Liver (tissue), 9 donors: ENCODE data around the gene NTNG1. TPM values are rescaled to one million over a fixed set of nuclear protein-coding genes. Genes with fewer than 3 reads are reported as not detected.

Source experiments
- DNase-seq: peaks from one replicate; pipeline ENCODE4 v3.0.0-alpha.2; 2017; ENCODE audit warnings: low spot score
- H3K27ac ChIP-seq, 2 donors: one replicate each; pipeline ENCODE4 v1.7.0; 2013; ENCODE audit warnings: inconsistent platforms in 2 of 2, low read length in 2 of 2, control low read depth in 1 of 2, low read depth in 1 of 2, mild to moderate bottlenecking in 1 of 2
- H3K27me3 ChIP-seq, 4 donors: one replicate each; pipeline versions ENCODE4 v1.6.1 to v1.7.0; 2013; ENCODE audit warnings: low read length in 3 of 4, inconsistent platforms in 1 of 4, mild to moderate bottlenecking in 1 of 4, moderate library complexity in 1 of 4; ENCODE audit not compliant: control insufficient read depth in 4 of 4, insufficient read depth in 4 of 4
- H3K36me3 ChIP-seq, 4 donors: one replicate each; pipeline versions ENCODE4 v1.6.1 to v1.7.0; 2013; ENCODE audit warnings: low read length in 3 of 4, mild to moderate bottlenecking in 3 of 4, low read depth in 1 of 4, moderate library complexity in 1 of 4; ENCODE audit not compliant: control insufficient read depth in 4 of 4, insufficient read depth in 3 of 4
- H3K4me1 ChIP-seq, 4 donors: one replicate each; pipeline versions ENCODE4 v1.6.1 to v1.7.0; 2013; ENCODE audit warnings: low read length in 3 of 4, mild to moderate bottlenecking in 3 of 4, moderate library complexity in 1 of 4; ENCODE audit not compliant: control insufficient read depth in 4 of 4, insufficient read depth in 4 of 4
- H3K4me3 ChIP-seq, 3 donors: one replicate each; pipeline versions ENCODE4 v1.6.1 to v1.7.0; 2013; ENCODE audit warnings: low read length in 3 of 3, control low read depth in 1 of 3, low read depth in 1 of 3, mild to moderate bottlenecking in 1 of 3
- H3K9ac ChIP-seq, 2 donors: one replicate each; pipeline ENCODE4 v1.7.0; 2013; ENCODE audit warnings: low read length in 2 of 2, mild to moderate bottlenecking in 2 of 2, moderate library complexity in 2 of 2, control low read depth in 1 of 2, low read depth in 1 of 2
- H3K9me3 ChIP-seq, 4 donors: one replicate each; pipeline versions ENCODE4 v1.6.1 to v1.7.0; 2013; ENCODE audit warnings: low read length in 3 of 4; ENCODE audit not compliant: control insufficient read depth in 4 of 4
- ATF3 ChIP-seq: IDR thresholded peaks from 2 replicates; pipeline ENCODE4 v1.6.1; 2016; ENCODE audit warnings: antibody characterized with exemption
- CTCF ChIP-seq: fragments of 150-350 bp; IDR thresholded peaks from 2 replicates; pipeline ENCODE4 v1.5.1; 2017; ENCODE audit warnings: improper control_type of control experiment, low read depth, low read length; ENCODE audit not compliant: missing input control
- EGR1 ChIP-seq, 2 donors: IDR thresholded peaks; 2 replicates each; pipeline ENCODE4 v1.6.1; 2016 to 2018; ENCODE audit warnings: antibody characterized with exemption in 2 of 2, low read depth in 2 of 2
- FOXA1 ChIP-seq: IDR thresholded peaks from 2 replicates; pipeline ENCODE4 v1.6.1; 2016; ENCODE audit warnings: antibody characterized with exemption
- FOXA2 ChIP-seq: IDR thresholded peaks from 2 replicates; pipeline ENCODE4 v1.6.1; 2016; ENCODE audit warnings: antibody characterized with exemption
- HNF4A ChIP-seq, 2 donors: conservative IDR thresholded peaks; 2 replicates each; pipeline ENCODE4 v1.6.1; 2016; ENCODE audit warnings: antibody characterized with exemption in 2 of 2, mild to moderate bottlenecking in 2 of 2
- HNF4G ChIP-seq: IDR thresholded peaks from 2 replicates; pipeline ENCODE4 v1.6.1; 2016; ENCODE audit warnings: antibody characterized with exemption
- JUND ChIP-seq, 2 donors: IDR thresholded peaks; 2 replicates each; pipeline ENCODE4 v1.6.1; 2016; ENCODE audit warnings: antibody characterized with exemption in 2 of 2
- NR2F2 ChIP-seq: IDR thresholded peaks from 2 replicates; pipeline ENCODE4 v1.6.1; 2016; ENCODE audit warnings: antibody characterized with exemption
- RAD21 ChIP-seq, 2 donors: IDR thresholded peaks; 2 replicates each; pipeline ENCODE4 v1.6.1; 2016; ENCODE audit warnings: antibody characterized with exemption in 2 of 2, mild to moderate bottlenecking in 2 of 2
- RXRA ChIP-seq, 2 donors: IDR thresholded peaks; 2 replicates each; pipeline ENCODE4 v1.6.1; 2017 to 2018; ENCODE audit warnings: antibody characterized with exemption in 2 of 2, mild to moderate bottlenecking in 1 of 2
- SP1 ChIP-seq: IDR thresholded peaks from 2 replicates; pipeline ENCODE4 v1.6.1; 2018; ENCODE audit warnings: antibody characterized with exemption, mild to moderate bottlenecking
- YY1 ChIP-seq: IDR thresholded peaks from 2 replicates; pipeline ENCODE4 v1.6.1; 2016; ENCODE audit warnings: antibody characterized with exemption, mild to moderate bottlenecking
- ZBTB33 ChIP-seq: IDR thresholded peaks from 2 replicates; pipeline ENCODE4 v1.6.1; 2016; ENCODE audit warnings: antibody characterized with exemption
- WGBS: extraction: QIAGEN DNeasy Blood & Tissue Kit; methylation state at CpG from one replicate; pipeline ENCODE4 v1.1.7; 2013; 5-methylcytosine and 5-hydroxymethylcytosine counted together
- polyA plus RNA-seq, 2 donors: library from polyadenylated mRNA; stranded (reverse) in 1 of 2; unstranded in 1 of 2; fragments of 200-250 nt in 1 of 2; fragments of >200 nt in 1 of 2; fragmentation: Nextera tagmentation in 1 of 2; extraction: Ambion mirVana in 1 of 2; gene quantifications; one replicate each; pipeline versions ENCODE4 v1.2.1 to v1.2.3, GENCODE V29; 2013 to 2015
- total RNA-seq, 2 donors: library from RNA; depleted of rRNA; stranded (reverse); fragments of >200 nt; gene quantifications; one replicate each; pipeline ENCODE4 v1.2.3, GENCODE V29; 2014
- TF ChIP-seq, protein P1 (sequence below): IDR thresholded peaks from 2 replicates; pipeline ENCODE4 v1.6.1; 2016; ENCODE audit warnings: antibody characterized with exemption
- donor health status: healthy.
- donor health status: healthy.
- donor health status: healthy.
- donor health status: healthy.
- donor health status: healthy.

Gene NTNG1
- total and polyA plus RNA-seq, 4 donors, result under 0.01 TPM; not detected in 2

GRCh38 chr1:107299521-107299920 lies 158.7 kb downstream of the NTNG1 start:
- no peak for DNase-seq
- Histone ChIP-seq H3K9ac (no peak overlapping the region), H3K4me1 (no peaks in the 10 kb centered on the region), H3K9me3 (no peaks in the 10 kb centered on the region), H3K36me3 (no peaks in the 10 kb centered on the region), H3K4me3 (no peak overlapping the region), H3K27ac (no peak overlapping the region), H3K27me3 (no peaks in the 10 kb centered on the region)
- 61% methylated on average over 3 of the region's 3 CpGs for WGBS
- TF ChIP-seq JUND (IDR thresholded peaks at IDR 0.05) (no peak), ZBTB33 (no peak), RXRA (IDR thresholded peaks at IDR 0.05) (no peak), RAD21 (IDR thresholded peaks at IDR 0.05) (no peak), HNF4A (conservative IDR thresholded peaks at IDR 0.05) (no peak), CTCF (no peak), SP1 (no peak), HNF4G (no peak), YY1 (no peak)
- TF ChIP-seq, protein P1, sequence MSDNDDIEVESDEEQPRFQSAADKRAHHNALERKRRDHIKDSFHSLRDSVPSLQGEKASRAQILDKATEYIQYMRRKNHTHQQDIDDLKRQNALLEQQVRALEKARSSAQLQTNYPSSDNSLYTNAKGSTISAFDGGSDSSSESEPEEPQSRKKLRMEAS, result no peak

DNA sequence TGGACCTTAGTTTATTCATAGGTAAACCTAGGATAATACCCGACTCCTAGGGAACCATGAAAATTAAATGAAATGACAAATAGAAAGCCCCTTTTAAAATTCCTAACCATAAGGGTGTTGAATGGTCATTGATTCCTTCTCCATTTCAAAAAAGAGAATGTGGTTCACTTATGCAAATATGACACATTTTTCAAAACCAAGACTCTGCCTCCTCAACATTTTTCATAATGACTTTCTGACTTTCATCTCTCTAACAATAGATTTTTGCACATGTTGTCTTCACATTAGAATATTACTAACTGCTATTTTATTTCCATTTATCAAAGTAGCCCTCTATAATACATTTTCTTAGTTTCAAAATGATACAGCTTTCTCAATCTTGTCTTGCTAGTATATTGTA lies 169.1 kb downstream of the NTNG1 start:
- no peak overlapping the region for H3K4me3 ChIP-seq
- 61% methylated on average over 1 of the region's 1 CpG for WGBS
- H3K27me3 ChIP-seq, result no peaks in the 10 kb centered on the region
- no peak for DNase-seq
- no peaks in the 10 kb centered on the region for H3K9me3 ChIP-seq
- H3K36me3 ChIP-seq, result no peaks in the 10 kb centered on the region
- no peak overlapping the region for H3K9ac ChIP-seq
- no peaks in the 10 kb centered on the region for H3K4me1 ChIP-seq
- H3K27ac ChIP-seq, result no peak overlapping the region
- no peak for TF ChIP-seq NR2F2
- no peak for TF ChIP-seq YY1
- no peak for TF ChIP-seq ZBTB33
- TF ChIP-seq SP1, result no peak
- no peak for TF ChIP-seq FOXA1
- no peak for TF ChIP-seq FOXA2
- TF ChIP-seq ATF3, result no peak
- TF ChIP-seq EGR1 (IDR thresholded peaks at IDR 0.05; ENCODE audit: low read depth in 2 of 2), result no peak
- no peak for TF ChIP-seq RXRA (IDR thresholded peaks at IDR 0.05)
- TF ChIP-seq HNF4A (conservative IDR thresholded peaks at IDR 0.05), result no peak
